Neural progenitor cell (in vitro differentiated cells): ENCODE results near the gene PLXNA4. TPM values are rescaled to one million over a fixed set of nuclear protein-coding genes. Genes with fewer than 3 reads are reported as not detected.

Source experiments
- DNase-seq: peaks from one replicate; pipeline ENCODE4 v3.0.0-alpha.2; 2016; ENCODE audit warnings: low spot score
- H2AFZ ChIP-seq: fragments of 200-600 bp; sonication (generic); replicated peaks from 2 replicates; pipeline ENCODE4 v1.6.1; 2016; ENCODE audit warnings: antibody characterized with exemption
- H3F3A ChIP-seq: fragments of 200-600 bp; sonication (generic); 2 replicates; pipeline ENCODE4 v1.6.1; 2016; ENCODE audit warnings: antibody characterized with exemption, low read depth
- H3K27ac ChIP-seq: fragments of 200-600 bp; sonication (generic); 2 replicates; pipeline ENCODE4 v1.5.1; 2016; ENCODE audit warnings: mild to moderate bottlenecking
- H3K27me3 ChIP-seq: fragments of 200-600 bp; sonication (generic); 2 replicates; pipeline ENCODE4 v1.6.1; 2016; ENCODE audit warnings: mild to moderate bottlenecking, moderate library complexity
- H3K36me3 ChIP-seq: fragments of 200-600 bp; sonication (generic); 2 replicates; pipeline ENCODE4 v1.5.1; 2016
- H3K4me1 ChIP-seq: fragments of 200-600 bp; sonication (generic); 2 replicates; pipeline ENCODE4 v1.6.1; 2016; ENCODE audit warnings: mixed run types
- H3K4me2 ChIP-seq: fragments of 200-600 bp; sonication (generic); 2 replicates; pipeline ENCODE4 v1.6.1; 2016
- H3K4me3 ChIP-seq: fragments of 200-600 bp; sonication (generic); 2 replicates; pipeline ENCODE4 v1.5.1; 2016
- H3K79me2 ChIP-seq: fragments of 200-600 bp; sonication (generic); 2 replicates; pipeline ENCODE4 v1.6.1; 2016; ENCODE audit warnings: low read depth
- H3K9ac ChIP-seq: fragments of 200-600 bp; sonication (generic); 2 replicates; pipeline ENCODE4 v1.6.1; 2016
- H3K9me3 ChIP-seq: fragments of 200-600 bp; sonication (generic); 2 replicates; pipeline ENCODE4 v1.5.1; 2016; ENCODE audit warnings: low read depth
- H4K20me1 ChIP-seq: fragments of 200-600 bp; sonication (generic); 2 replicates; pipeline ENCODE4 v1.6.1; 2016; ENCODE audit warnings: low read depth
- H3K27ac Mint-ChIP-seq: 3 replicates; pipeline ENCODE4 v1.8.0; 2021; ENCODE audit warnings: mixed read lengths
- H3K27me3 Mint-ChIP-seq: 2 replicates; pipeline ENCODE4 v1.8.0; 2022; ENCODE audit warnings: low read depth, mild to moderate bottlenecking, inconsistent platforms, moderate library complexity, mixed read lengths; ENCODE audit not compliant: insufficient read depth
- H3K36me3 Mint-ChIP-seq: 3 replicates; pipeline ENCODE4 v1.8.0; 2021; ENCODE audit warnings: mixed read lengths
- H3K4me1 Mint-ChIP-seq: 3 replicates; pipeline ENCODE4 v1.8.0; 2021; ENCODE audit warnings: mixed read lengths
- H3K4me3 Mint-ChIP-seq: 3 replicates; pipeline ENCODE4 v1.8.0; 2021; ENCODE audit warnings: mild to moderate bottlenecking, moderate library complexity, mixed read lengths
- H3K9me3 Mint-ChIP-seq: 3 replicates; pipeline ENCODE4 v1.8.0; 2020; ENCODE audit warnings: mixed read lengths
- EZH2 ChIP-seq: fragments of 200-600 bp; sonication (generic); IDR thresholded peaks from 2 replicates; pipeline ENCODE4 v1.6.1; 2017; ENCODE audit warnings: antibody characterized with exemption, mild to moderate bottlenecking, moderate library complexity
- EZH2phosphoT487 ChIP-seq: fragments of 200-600 bp; sonication (generic); IDR thresholded peaks from 2 replicates; pipeline ENCODE4 v1.6.1; 2017; ENCODE audit warnings: antibody characterized with exemption
- total RNA-seq: library from RNA; depleted of rRNA; stranded (reverse); fragments of >200 nt; gene quantifications from 2 replicates; pipeline ENCODE4 v1.2.3, GENCODE V29; 2015; ENCODE audit warnings: low replicate concordance
- TF ChIP-seq, protein P1 (sequence below): fragments of 200-600 bp; sonication (generic); IDR thresholded peaks from 2 replicates; pipeline ENCODE4 v1.5.1; 2017; ENCODE audit warnings: antibody characterized with exemption, mild to moderate bottlenecking

PLXNA4 gene
- total RNA-seq, 1 donor from 2014 or later: 0.49 TPM

DNA sequence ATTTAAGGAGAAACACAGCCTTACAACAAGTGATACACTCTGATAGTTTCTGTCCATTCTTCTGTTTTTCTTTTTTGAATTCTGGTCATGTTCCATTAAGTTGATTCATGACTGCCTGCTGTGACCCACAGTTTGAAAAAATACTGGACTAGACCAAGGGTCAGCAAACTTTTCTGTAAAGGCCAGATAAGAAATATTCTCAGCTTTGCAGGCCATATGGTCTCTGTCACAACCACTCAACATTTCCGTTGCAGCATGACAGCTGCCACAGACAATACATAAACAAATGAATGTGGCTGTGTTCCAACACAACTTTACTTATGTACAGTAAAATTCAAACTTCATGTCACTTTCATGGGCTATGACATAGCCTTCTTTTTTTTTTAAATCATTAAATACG, 156.7 kb downstream of the PLXNA4 start:
- Histone ChIP-seq H2AFZ (no peak overlapping the region), H3K27ac (no peak overlapping the region), H3K27me3 (no peaks in the 10 kb centered on the region), H3K4me1 (peaks cover 17% of the 10 kb centered on the region), H4K20me1 (no peaks in the 10 kb centered on the region), H3F3A (no peaks in the 10 kb centered on the region), H3K9me3 (no peaks in the 10 kb centered on the region), H3K9ac (no peak overlapping the region), H3K79me2 (no peaks in the 10 kb centered on the region), H3K36me3 (no peaks in the 10 kb centered on the region), H3K4me3 (no peak overlapping the region), H3K4me2 (no peak overlapping the region)
- no peak for TF ChIP-seq EZH2
- TF ChIP-seq, protein P1, sequence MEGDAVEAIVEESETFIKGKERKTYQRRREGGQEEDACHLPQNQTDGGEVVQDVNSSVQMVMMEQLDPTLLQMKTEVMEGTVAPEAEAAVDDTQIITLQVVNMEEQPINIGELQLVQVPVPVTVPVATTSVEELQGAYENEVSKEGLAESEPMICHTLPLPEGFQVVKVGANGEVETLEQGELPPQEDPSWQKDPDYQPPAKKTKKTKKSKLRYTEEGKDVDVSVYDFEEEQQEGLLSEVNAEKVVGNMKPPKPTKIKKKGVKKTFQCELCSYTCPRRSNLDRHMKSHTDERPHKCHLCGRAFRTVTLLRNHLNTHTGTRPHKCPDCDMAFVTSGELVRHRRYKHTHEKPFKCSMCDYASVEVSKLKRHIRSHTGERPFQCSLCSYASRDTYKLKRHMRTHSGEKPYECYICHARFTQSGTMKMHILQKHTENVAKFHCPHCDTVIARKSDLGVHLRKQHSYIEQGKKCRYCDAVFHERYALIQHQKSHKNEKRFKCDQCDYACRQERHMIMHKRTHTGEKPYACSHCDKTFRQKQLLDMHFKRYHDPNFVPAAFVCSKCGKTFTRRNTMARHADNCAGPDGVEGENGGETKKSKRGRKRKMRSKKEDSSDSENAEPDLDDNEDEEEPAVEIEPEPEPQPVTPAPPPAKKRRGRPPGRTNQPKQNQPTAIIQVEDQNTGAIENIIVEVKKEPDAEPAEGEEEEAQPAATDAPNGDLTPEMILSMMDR: no peak
- TF ChIP-seq EZH2phosphoT487: no peak
- Mint-ChIP-seq H3K27me3 (no peaks in the 10 kb centered on the region), H3K27ac (no peak overlapping the region), H3K36me3 (no peaks in the 10 kb centered on the region), H3K4me3 (no peak overlapping the region), H3K4me1 (peaks cover 44% of the 10 kb centered on the region), H3K9me3 (no peaks in the 10 kb centered on the region)
- DNase-seq: no peak

DNA sequence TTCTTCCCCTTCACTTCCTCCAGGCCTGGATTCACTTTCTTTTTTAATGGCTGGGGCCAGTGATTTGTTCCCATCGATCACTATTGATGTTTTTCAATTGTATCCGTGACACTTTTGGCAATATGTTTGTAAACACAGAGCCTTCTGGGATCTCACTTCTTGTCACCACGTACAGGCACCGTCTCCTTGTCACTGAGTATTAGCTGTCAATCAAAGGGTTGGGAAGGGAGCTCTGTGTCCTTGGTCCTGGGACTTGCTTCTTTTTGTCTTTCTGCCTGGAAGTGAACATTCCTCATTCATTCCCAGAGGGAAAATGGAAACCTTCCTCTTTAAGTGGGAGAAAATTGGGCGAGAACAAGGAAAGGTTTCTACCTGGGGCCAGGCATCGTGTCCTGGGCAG, 157.4 kb downstream of the PLXNA4 start:
- H3K9me3 Mint-ChIP-seq: no peaks in the 10 kb centered on the region
- H3K36me3 Mint-ChIP-seq: no peaks in the 10 kb centered on the region
- no peak for DNase-seq
- no peak overlapping the region for H3K27ac Mint-ChIP-seq
- no peak for TF ChIP-seq EZH2
- TF ChIP-seq, protein P1: no peak
- no peak for TF ChIP-seq EZH2phosphoT487
- no peak overlapping the region for H3K4me2 ChIP-seq
- no peak overlapping the region for H2AFZ ChIP-seq
- no peaks in the 10 kb centered on the region for H3K36me3 ChIP-seq
- H3K27me3 ChIP-seq: no peaks in the 10 kb centered on the region
- H3K4me1 Mint-ChIP-seq: peaks cover 38% of the 10 kb centered on the region
- H3K9ac ChIP-seq: no peak overlapping the region
- H4K20me1 ChIP-seq: no peaks in the 10 kb centered on the region
- no peaks in the 10 kb centered on the region for H3K27me3 Mint-ChIP-seq
- no peaks in the 10 kb centered on the region for H3K9me3 ChIP-seq
- H3K79me2 ChIP-seq: no peaks in the 10 kb centered on the region
- H3K4me3 ChIP-seq: no peak overlapping the region
- H3K27ac ChIP-seq: no peak overlapping the region
- peaks cover 14% of the 10 kb centered on the region for H3K4me1 ChIP-seq
- H3K4me3 Mint-ChIP-seq: no peak overlapping the region
- H3F3A ChIP-seq: no peaks in the 10 kb centered on the region

DNA sequence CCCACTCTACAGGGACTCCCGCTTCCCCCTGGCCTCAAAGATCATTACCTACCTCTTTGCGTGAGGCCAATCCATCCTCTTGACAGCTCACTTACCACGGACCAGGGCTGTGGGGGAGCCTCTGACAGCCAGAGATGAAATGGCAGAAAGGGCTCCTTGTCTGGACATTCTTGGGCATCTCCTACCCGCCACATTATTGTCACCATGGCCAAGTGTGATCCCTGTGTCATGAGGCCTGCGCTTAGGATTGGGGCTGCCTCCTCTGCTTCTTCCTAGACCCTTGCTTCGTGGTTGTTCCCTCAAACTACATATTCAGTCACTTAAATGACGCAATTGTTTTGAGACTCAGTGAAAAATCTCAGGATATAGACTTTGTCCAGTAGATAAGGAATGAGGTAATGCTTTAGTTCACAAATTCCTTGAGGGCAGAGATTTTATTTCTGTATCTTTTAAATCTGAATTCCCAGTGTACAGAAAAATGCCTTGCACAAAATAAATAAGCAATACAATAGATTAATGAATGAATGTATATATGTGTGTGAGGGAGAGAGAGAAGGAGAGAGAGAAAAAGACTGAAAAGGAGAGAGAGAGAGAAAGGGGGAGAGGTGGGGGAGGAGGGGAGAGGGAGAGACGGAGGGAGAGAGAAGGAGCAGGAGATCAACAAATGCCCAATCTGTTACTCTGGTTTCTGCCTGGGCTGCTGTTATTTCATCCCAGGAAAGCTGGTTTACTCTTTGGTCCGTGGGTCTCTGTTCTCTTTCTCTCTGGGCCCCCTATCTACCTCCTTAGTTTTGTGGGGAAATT, 159.0 kb downstream of the PLXNA4 start:
- H3K9me3 Mint-ChIP-seq: no peaks in the 10 kb centered on the region
- no peak for TF ChIP-seq EZH2
- TF ChIP-seq, protein P1: no peak
- TF ChIP-seq EZH2phosphoT487: no peak
- Histone ChIP-seq H3K4me1 (peaks cover 6% of the 10 kb centered on the region), H3K27ac (no peak overlapping the region), H3K9ac (no peak overlapping the region), H4K20me1 (no peaks in the 10 kb centered on the region), H3K9me3 (no peaks in the 10 kb centered on the region), H3K36me3 (no peaks in the 10 kb centered on the region), H3K4me2 (no peak overlapping the region), H3K4me3 (no peak overlapping the region), H2AFZ (no peak overlapping the region), H3K27me3 (no peaks in the 10 kb centered on the region), H3K79me2 (no peaks in the 10 kb centered on the region), H3F3A (no peaks in the 10 kb centered on the region)
- H3K27ac Mint-ChIP-seq: no peak overlapping the region
- H3K36me3 Mint-ChIP-seq: no peaks in the 10 kb centered on the region
- H3K4me3 Mint-ChIP-seq: no peak overlapping the region
- peaks cover 4% of the 10 kb centered on the region for H3K27me3 Mint-ChIP-seq
- DNase-seq: no peak
- H3K4me1 Mint-ChIP-seq: peaks cover 27% of the 10 kb centered on the region
